OCI-LY7 (cell line): ENCODE results near the gene MORN1.

Experiments
- CTCF ChIP-seq: fragments of 200-600 bp; sonication (generic); conservative IDR thresholded peaks from 2 replicates; pipeline ENCODE4 v1.5.1; 2014; ENCODE audit warnings: mild to moderate bottlenecking, antibody characterized with exemption, low read length, moderate library complexity, mixed read lengths
- EZH2phosphoT487 ChIP-seq: fragments of 200-600 bp; sonication (generic); IDR thresholded peaks from 2 replicates; pipeline ENCODE4 v1.6.1; 2018; ENCODE audit warnings: low read depth, borderline replicate concordance, mild to moderate bottlenecking, mixed run types, antibody characterized with exemption, low read length, moderate library complexity, mixed read lengths

GRCh38 chr1:2289607-2290006 is 101.7 kb downstream of the MORN1 start:
- TF ChIP-seq CTCF (no peak), EZH2phosphoT487 (no peak)
